Ovary (tissue), 3 donors: ENCODE data around the gene SOX12.

Source experiments
- CTCF ChIP-seq, 3 donors: fragments of 450-650 bp in 2 of 3; fragments of 200-600 bp in 1 of 3; IDR thresholded peaks; one replicate each; pipeline versions ENCODE4 v1.5.1 to v1.8.0; 2016 to 2022; ENCODE audit warnings: antibody characterized with exemption in 3 of 3, mild to moderate bottlenecking in 1 of 3
- EP300 ChIP-seq: sonication (generic); formaldehyde crosslinking; IDR thresholded peaks from one replicate; pipeline ENCODE4 v1.6.1; 2017; ENCODE audit warnings: antibody characterized with exemption
- POLR2A ChIP-seq: fragments of 450-650 bp; IDR thresholded peaks from one replicate; pipeline ENCODE4 v1.6.1; 2017; ENCODE audit warnings: antibody characterized with exemption, mild to moderate bottlenecking, moderate library complexity
- donor health status: DM: no; HTN: no; CAD: no.

GRCh38 chr20:308427-309038, 16.8 kb upstream of the SOX12 start:
- TF ChIP-seq CTCF (IDR thresholded peaks at IDR 0.05) = no peak
- no peak for TF ChIP-seq POLR2A
- TF ChIP-seq EP300 = no peak
